DND-41 (cell line): Measurements from ENCODE around the gene LCNL1.

Experiments
- ATAC-seq: fragments of 200-7000 bp; cut with Tn5 transposase; 3 replicates; pipeline ENCODE4 v1.9.1; 2021; ENCODE audit warnings: low read depth; ENCODE audit not compliant: insufficient read depth
- DNase-seq: peaks from one replicate; pipeline ENCODE4 v3.0.0-alpha.2; 2020
- H2AFZ ChIP-seq: 2 replicates; pipeline ENCODE4 v1.6.0; 2012; ENCODE audit warnings: low read depth, low read length
- H3K27ac ChIP-seq: 2 replicates; pipeline ENCODE4 v1.5.1; 2012; ENCODE audit warnings: low read length, inconsistent platforms
- H3K27me3 ChIP-seq: fragments of 200-600 bp; sonication (generic); 2 replicates; pipeline ENCODE4 v1.6.0; 2012; ENCODE audit warnings: low read length, mild to moderate bottlenecking, inconsistent platforms; ENCODE audit not compliant: insufficient read depth, poor library complexity
- H3K36me3 ChIP-seq: 2 replicates; pipeline ENCODE4 v1.5.1; 2012; ENCODE audit warnings: low read length, inconsistent platforms; ENCODE audit not compliant: insufficient read depth
- H3K4me1 ChIP-seq: 2 replicates; pipeline ENCODE4 v1.5.1; 2012; ENCODE audit warnings: mild to moderate bottlenecking, low read length; ENCODE audit not compliant: insufficient read depth
- H3K4me2 ChIP-seq: 2 replicates; pipeline ENCODE4 v1.6.0; 2012; ENCODE audit warnings: mild to moderate bottlenecking, moderate library complexity, low read length, inconsistent platforms; ENCODE audit not compliant: insufficient read depth
- H3K4me3 ChIP-seq, 2 experiments: fragments of 200-600 bp in 1 of 2; shearing (Covaris generic) in 1 of 2; 2 replicates each; pipeline ENCODE4 v1.5.1; 2012 to 2016; ENCODE audit warnings: inconsistent platforms in 2 of 2, low read length in 2 of 2, mild to moderate bottlenecking in 2 of 2, low read depth in 1 of 2, moderate library complexity in 1 of 2
- H3K79me2 ChIP-seq: 2 replicates; pipeline ENCODE4 v1.6.0; 2012; ENCODE audit warnings: low read length, inconsistent platforms; ENCODE audit not compliant: insufficient read depth
- H3K9ac ChIP-seq: 2 replicates; pipeline ENCODE4 v1.6.0; 2012; ENCODE audit warnings: low read depth, mild to moderate bottlenecking, inconsistent platforms, low read length, moderate library complexity
- H3K9me3 ChIP-seq: 2 replicates; pipeline ENCODE4 v1.5.1; 2012; ENCODE audit warnings: low read length, moderate library complexity, mild to moderate bottlenecking, inconsistent platforms; ENCODE audit not compliant: insufficient read depth, severe bottlenecking
- H4K20me1 ChIP-seq: 2 replicates; pipeline ENCODE4 v1.6.0; 2012; ENCODE audit warnings: low read length; ENCODE audit not compliant: insufficient read depth
- EZH2 ChIP-seq: IDR thresholded peaks from 3 replicates; pipeline ENCODE4 v1.6.1; 2012; ENCODE audit warnings: borderline replicate concordance, low read depth, mild to moderate bottlenecking, moderate library complexity, low read length, inconsistent platforms; ENCODE audit not compliant: severe bottlenecking
- TF ChIP-seq, protein P1 (sequence below): IDR thresholded peaks from 2 replicates; pipeline ENCODE4 v1.5.1; 2012; ENCODE audit warnings: borderline replicate concordance, low read length, moderate library complexity, mild to moderate bottlenecking; ENCODE audit not compliant: poor library complexity, severe bottlenecking; ENCODE audit errors: extremely low read depth

Gene LCNL1

GRCh38 chr9:136975644-136976043 is 7.1 kb upstream of the LCNL1 start:
- H3K4me3 ChIP-seq: no peak overlapping the region
- no peak for DNase-seq
- no peaks in the 10 kb centered on the region for H3K79me2 ChIP-seq
- H3K9ac ChIP-seq: no peak overlapping the region
- H3K9me3 ChIP-seq: no peaks in the 10 kb centered on the region
- ATAC-seq: no peak
- no peak for TF ChIP-seq EZH2
- TF ChIP-seq, protein P1, sequence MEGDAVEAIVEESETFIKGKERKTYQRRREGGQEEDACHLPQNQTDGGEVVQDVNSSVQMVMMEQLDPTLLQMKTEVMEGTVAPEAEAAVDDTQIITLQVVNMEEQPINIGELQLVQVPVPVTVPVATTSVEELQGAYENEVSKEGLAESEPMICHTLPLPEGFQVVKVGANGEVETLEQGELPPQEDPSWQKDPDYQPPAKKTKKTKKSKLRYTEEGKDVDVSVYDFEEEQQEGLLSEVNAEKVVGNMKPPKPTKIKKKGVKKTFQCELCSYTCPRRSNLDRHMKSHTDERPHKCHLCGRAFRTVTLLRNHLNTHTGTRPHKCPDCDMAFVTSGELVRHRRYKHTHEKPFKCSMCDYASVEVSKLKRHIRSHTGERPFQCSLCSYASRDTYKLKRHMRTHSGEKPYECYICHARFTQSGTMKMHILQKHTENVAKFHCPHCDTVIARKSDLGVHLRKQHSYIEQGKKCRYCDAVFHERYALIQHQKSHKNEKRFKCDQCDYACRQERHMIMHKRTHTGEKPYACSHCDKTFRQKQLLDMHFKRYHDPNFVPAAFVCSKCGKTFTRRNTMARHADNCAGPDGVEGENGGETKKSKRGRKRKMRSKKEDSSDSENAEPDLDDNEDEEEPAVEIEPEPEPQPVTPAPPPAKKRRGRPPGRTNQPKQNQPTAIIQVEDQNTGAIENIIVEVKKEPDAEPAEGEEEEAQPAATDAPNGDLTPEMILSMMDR: peak; percentile 33
- no peaks in the 10 kb centered on the region for H3K27me3 ChIP-seq
- H4K20me1 ChIP-seq: no peaks in the 10 kb centered on the region
- H3K4me2 ChIP-seq: no peak overlapping the region
- H3K36me3 ChIP-seq: no peaks in the 10 kb centered on the region
- no peaks in the 10 kb centered on the region for H3K4me1 ChIP-seq
- no peak overlapping the region for H3K27ac ChIP-seq
- H2AFZ ChIP-seq: no peak overlapping the region

DNA sequence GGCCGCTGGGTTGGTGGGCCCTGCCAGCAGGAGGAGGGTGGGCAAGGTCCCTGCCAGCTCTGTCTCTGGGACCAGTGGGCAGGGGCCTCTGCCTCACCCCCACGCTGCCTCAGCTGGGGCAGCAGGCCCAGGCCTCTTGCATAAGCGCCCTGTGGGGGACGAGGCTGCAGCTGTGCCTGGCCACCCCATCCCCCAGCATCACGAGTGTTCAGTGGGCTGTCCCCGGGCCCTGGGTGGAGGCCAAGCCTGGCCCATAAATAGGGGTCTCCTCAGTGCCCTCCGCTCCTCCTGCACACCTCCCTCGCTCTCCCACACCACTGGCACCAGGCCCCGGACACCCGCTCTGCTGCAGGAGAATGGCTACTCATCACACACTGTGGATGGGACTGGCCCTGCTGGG is 5.6 kb upstream of the LCNL1 start, which contains the start of gene PTGDS:
TSS of gene PTGDS (plus strand) at position 282 of the 400 bp plus-strand sequence. CDS start at position 357, 75 bp downstream.
- no peak within 1 kb of the TSS for H3K4me3 ChIP-seq
- no peak within 1 kb of the TSS for H3K27ac ChIP-seq
- H2AFZ ChIP-seq: no peak within 1 kb of the TSS
- no peak for TF ChIP-seq EZH2
- TF ChIP-seq, protein P1: no peak
- H3K79me2 ChIP-seq: no peaks in the 10 kb centered on the region
- DNase-seq: no peak
- no peak within 1 kb of the TSS for H3K9ac ChIP-seq
- no peaks in the 10 kb centered on the region for H3K4me1 ChIP-seq
- no peak within 1 kb of the TSS for H3K4me2 ChIP-seq
- H4K20me1 ChIP-seq: no peaks in the 10 kb centered on the region
- no peaks in the 10 kb centered on the region for H3K9me3 ChIP-seq
- ATAC-seq: no peak
- H3K27me3 ChIP-seq: no peaks in the 10 kb centered on the region
- no peaks in the 10 kb centered on the region for H3K36me3 ChIP-seq

- Histone ChIP-seq H3K9me3 (no peaks in the 10 kb centered on the region), H3K4me3 (no peak overlapping the region), H3K4me1 (no peaks in the 10 kb centered on the region), H3K79me2 (no peaks in the 10 kb centered on the region), H4K20me1 (no peaks in the 10 kb centered on the region), H3K27ac (no peak overlapping the region), H2AFZ (no peak overlapping the region), H3K4me2 (no peak overlapping the region), H3K36me3 (no peaks in the 10 kb centered on the region), H3K9ac (no peak overlapping the region), H3K27me3 (no peaks in the 10 kb centered on the region)
- DNase-seq (no peak), ATAC-seq (no peak)
- no peak for TF ChIP-seq EZH2
- TF ChIP-seq, protein P1: no peak
Measured at GRCh38 chr9:136977649-136978072, 5.1 kb upstream of the LCNL1 start.
